Osteoblast (primary cell): ENCODE data around the gene LRRC70. TPM values are rescaled to one million over a fixed set of nuclear protein-coding genes. Genes with fewer than 3 reads are reported as not detected.

Experiments used
- DNase-seq: peaks from one replicate; pipeline ENCODE4 v3.0.0; 2011; ENCODE audit warnings: low spot score, mixed read lengths; ENCODE audit not compliant: insufficient read length; ENCODE audit errors: missing footprints
- H2AFZ ChIP-seq: 2 replicates; pipeline ENCODE4 v1.6.0; 2011; ENCODE audit warnings: mild to moderate bottlenecking, low read length
- H3K27ac ChIP-seq: 2 replicates; pipeline ENCODE4 v1.5.1; 2011; ENCODE audit warnings: mild to moderate bottlenecking, low read depth, low read length, moderate library complexity
- H3K27me3 ChIP-seq: 2 replicates; pipeline ENCODE4 v1.6.0; 2012; ENCODE audit warnings: mild to moderate bottlenecking, control low read depth, inconsistent platforms, low read length, moderate library complexity; ENCODE audit not compliant: insufficient read depth
- H3K36me3 ChIP-seq: 2 replicates; pipeline ENCODE4 v1.5.1; 2011; ENCODE audit warnings: mild to moderate bottlenecking, low read length, control low read depth, moderate library complexity; ENCODE audit not compliant: insufficient read depth
- H3K4me1 ChIP-seq: 2 replicates; pipeline ENCODE4 v1.5.1; 2011; ENCODE audit warnings: mild to moderate bottlenecking, low read length, control low read depth, moderate library complexity; ENCODE audit not compliant: insufficient read depth
- H3K4me2 ChIP-seq: 2 replicates; pipeline ENCODE4 v1.6.0; 2011; ENCODE audit warnings: mild to moderate bottlenecking, low read length; ENCODE audit not compliant: insufficient read depth
- H3K4me3 ChIP-seq: fragments of 200-600 bp; sonication (generic); 3 replicates; pipeline ENCODE4 v1.5.1; 2012; ENCODE audit warnings: mild to moderate bottlenecking, low read length, inconsistent platforms; ENCODE audit not compliant: insufficient read depth
- H3K79me2 ChIP-seq: 2 replicates; pipeline ENCODE4 v1.6.0; 2012; ENCODE audit warnings: mild to moderate bottlenecking, low read length, control low read depth, inconsistent platforms; ENCODE audit not compliant: insufficient read depth
- H3K9me3 ChIP-seq: 2 replicates; pipeline ENCODE4 v1.5.1; 2011; ENCODE audit warnings: low read depth, low read length, control low read depth
- H4K20me1 ChIP-seq: 2 replicates; pipeline ENCODE4 v1.6.0; 2012; ENCODE audit warnings: mild to moderate bottlenecking, low read length, control low read depth; ENCODE audit not compliant: insufficient read depth
- total RNA-seq: library from RNA; depleted of rRNA; stranded (reverse); fragments of >200 nt; gene quantifications from 2 replicates; pipeline ENCODE4 v1.2.3, GENCODE V29; 2012
- TF ChIP-seq, protein P1 (sequence below): IDR thresholded peaks from 2 replicates; pipeline ENCODE4 v1.5.1; 2011; ENCODE audit warnings: mild to moderate bottlenecking, low read depth, low read length, moderate library complexity; ENCODE audit errors: extremely low read depth

Gene LRRC70
- total RNA-seq, 1 donor: 1.4 TPM

- no peak for DNase-seq
- Histone ChIP-seq H3K27me3 (no peaks in the 10 kb centered on the region), H3K27ac (no peak overlapping the region), H3K36me3 (peaks cover 5% of the 10 kb centered on the region), H4K20me1 (no peaks in the 10 kb centered on the region), H3K79me2 (no peaks in the 10 kb centered on the region), H3K4me1 (no peaks in the 10 kb centered on the region), H3K9me3 (no peaks in the 10 kb centered on the region), H2AFZ (no peak overlapping the region), H3K4me3 (no peak overlapping the region), H3K4me2 (no peak overlapping the region)
- TF ChIP-seq, protein P1, sequence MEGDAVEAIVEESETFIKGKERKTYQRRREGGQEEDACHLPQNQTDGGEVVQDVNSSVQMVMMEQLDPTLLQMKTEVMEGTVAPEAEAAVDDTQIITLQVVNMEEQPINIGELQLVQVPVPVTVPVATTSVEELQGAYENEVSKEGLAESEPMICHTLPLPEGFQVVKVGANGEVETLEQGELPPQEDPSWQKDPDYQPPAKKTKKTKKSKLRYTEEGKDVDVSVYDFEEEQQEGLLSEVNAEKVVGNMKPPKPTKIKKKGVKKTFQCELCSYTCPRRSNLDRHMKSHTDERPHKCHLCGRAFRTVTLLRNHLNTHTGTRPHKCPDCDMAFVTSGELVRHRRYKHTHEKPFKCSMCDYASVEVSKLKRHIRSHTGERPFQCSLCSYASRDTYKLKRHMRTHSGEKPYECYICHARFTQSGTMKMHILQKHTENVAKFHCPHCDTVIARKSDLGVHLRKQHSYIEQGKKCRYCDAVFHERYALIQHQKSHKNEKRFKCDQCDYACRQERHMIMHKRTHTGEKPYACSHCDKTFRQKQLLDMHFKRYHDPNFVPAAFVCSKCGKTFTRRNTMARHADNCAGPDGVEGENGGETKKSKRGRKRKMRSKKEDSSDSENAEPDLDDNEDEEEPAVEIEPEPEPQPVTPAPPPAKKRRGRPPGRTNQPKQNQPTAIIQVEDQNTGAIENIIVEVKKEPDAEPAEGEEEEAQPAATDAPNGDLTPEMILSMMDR: no peak
These were observed 28.5 kb upstream of the LRRC70 start for GRCh38 chr5:62550103-62550502.

DNA sequence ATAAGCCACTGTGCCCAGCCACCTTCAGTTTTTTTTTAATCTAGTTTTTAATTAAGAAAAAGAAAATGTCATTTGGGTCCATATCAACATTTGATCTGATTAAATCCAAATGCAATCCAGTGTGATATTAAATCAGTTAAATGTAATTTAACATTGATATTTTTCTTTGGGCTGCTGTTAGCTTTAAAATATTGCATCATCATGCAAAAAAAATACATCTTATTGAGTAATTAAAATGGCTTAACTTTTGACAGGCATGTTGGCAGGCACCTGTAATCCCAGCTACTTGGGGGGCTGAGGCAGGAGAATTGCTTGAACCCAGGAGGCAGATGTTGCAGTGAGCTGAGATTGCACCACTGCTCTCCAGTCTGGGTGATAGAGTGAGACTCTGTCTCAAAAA is 22.7 kb upstream of the LRRC70 start:
- H3K36me3 ChIP-seq: peaks cover 3% of the 10 kb centered on the region
- H2AFZ ChIP-seq: no peak overlapping the region
- no peaks in the 10 kb centered on the region for H4K20me1 ChIP-seq
- no peaks in the 10 kb centered on the region for H3K4me1 ChIP-seq
- DNase-seq: no peak
- H3K27ac ChIP-seq: no peak overlapping the region
- no peaks in the 10 kb centered on the region for H3K79me2 ChIP-seq
- H3K4me2 ChIP-seq: no peak overlapping the region
- TF ChIP-seq, protein P1: no peak
- H3K4me3 ChIP-seq: no peak overlapping the region
- H3K9me3 ChIP-seq: no peaks in the 10 kb centered on the region
- no peaks in the 10 kb centered on the region for H3K27me3 ChIP-seq

DNA sequence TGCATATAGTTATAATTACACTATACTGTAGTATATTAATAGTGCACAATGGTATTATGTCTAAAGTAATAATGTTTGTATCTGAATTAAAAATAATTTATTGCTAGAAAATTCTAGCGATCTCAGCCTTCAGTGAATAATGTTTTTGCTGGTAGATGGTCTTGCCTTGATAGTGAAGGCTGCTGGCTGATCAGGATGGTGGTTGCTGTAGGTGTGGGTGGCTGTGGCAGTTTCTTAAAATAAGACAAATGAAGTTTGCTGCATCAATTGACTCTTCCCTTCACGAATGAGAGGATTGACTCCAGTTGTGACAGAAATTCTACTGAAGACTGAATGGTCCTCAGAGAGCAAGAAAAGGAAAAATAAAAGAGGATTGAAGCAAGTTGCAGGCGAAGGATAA is 19.7 kb upstream of the LRRC70 start:
- no peak overlapping the region for H3K27ac ChIP-seq
- H3K36me3 ChIP-seq: peaks cover 3% of the 10 kb centered on the region
- H2AFZ ChIP-seq: no peak overlapping the region
- no peaks in the 10 kb centered on the region for H3K79me2 ChIP-seq
- TF ChIP-seq, protein P1: no peak
- H3K27me3 ChIP-seq: no peaks in the 10 kb centered on the region
- DNase-seq: no peak
- H3K4me1 ChIP-seq: no peaks in the 10 kb centered on the region
- H3K4me2 ChIP-seq: no peak overlapping the region
- H3K4me3 ChIP-seq: no peak overlapping the region
- no peaks in the 10 kb centered on the region for H3K9me3 ChIP-seq
- no peaks in the 10 kb centered on the region for H4K20me1 ChIP-seq

DNA sequence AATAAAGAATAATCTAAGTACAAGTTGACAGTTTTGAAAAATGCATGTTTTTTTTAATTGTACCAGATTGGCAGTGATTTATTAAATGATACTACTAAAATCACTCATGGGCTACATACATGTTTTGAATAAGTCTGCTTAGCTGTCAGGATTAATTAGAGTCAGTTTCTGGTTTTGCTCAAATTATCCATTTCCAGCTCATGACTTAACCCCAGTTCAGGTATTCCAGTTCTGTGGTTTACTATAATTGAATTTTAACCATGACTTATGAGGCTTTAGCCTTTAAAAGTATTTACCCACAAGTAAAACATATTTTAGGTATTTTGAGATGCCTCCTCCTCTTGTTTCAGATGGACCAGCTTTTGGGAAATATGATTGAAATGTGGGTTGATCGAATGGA is 17.8 kb upstream of the LRRC70 start:
- Histone ChIP-seq H3K4me3 (no peak overlapping the region), H3K9me3 (no peaks in the 10 kb centered on the region), H3K27ac (no peak overlapping the region), H3K36me3 (peaks cover 3% of the 10 kb centered on the region), H3K27me3 (no peaks in the 10 kb centered on the region), H3K4me1 (no peaks in the 10 kb centered on the region), H3K4me2 (no peak overlapping the region), H4K20me1 (no peaks in the 10 kb centered on the region), H2AFZ (no peak overlapping the region), H3K79me2 (no peaks in the 10 kb centered on the region)
- TF ChIP-seq, protein P1: no peak
- no peak for DNase-seq
